Mononuclear cell (primary cell): ENCODE data around the gene DEFB108B. TPM values are rescaled to one million over a fixed set of nuclear protein-coding genes. Genes with fewer than 3 reads are reported as not detected.
"Not testable (repeated sequence)": the region's sequence is repeated elsewhere in the genome, so short reads cannot be mapped to it uniquely, and the experiment has no call there.

Experiments
- H3K27me3 ChIP-seq: 2 replicates; pipeline ENCODE4 v1.6.0; 2011; ENCODE audit warnings: low read length, control low read depth; ENCODE audit not compliant: insufficient read depth
- H3K4me1 ChIP-seq: 2 replicates; pipeline ENCODE4 v1.5.1; 2011; ENCODE audit warnings: mild to moderate bottlenecking, low read length, control low read depth; ENCODE audit not compliant: insufficient read depth
- H3K4me3 ChIP-seq: 2 replicates; pipeline ENCODE4 v1.5.1; 2011; ENCODE audit warnings: mild to moderate bottlenecking, low read length, moderate library complexity
- H3K9me3 ChIP-seq: 2 replicates; pipeline ENCODE4 v1.5.1; 2011; ENCODE audit warnings: low read depth, mild to moderate bottlenecking, control low read depth, low read length
- total RNA-seq: library from RNA; depleted of rRNA; stranded (reverse); fragments of >200 nt; gene quantifications from one replicate; pipeline ENCODE4 v1.2.3, GENCODE V29; 2012

DEFB108B gene
- total RNA-seq, 1 donor, result not detected

GRCh38 chr11:71801026-71801425 is 32.0 kb upstream of the DEFB108B start:
- H3K9me3 ChIP-seq, H3K4me1 ChIP-seq, H3K27me3 ChIP-seq, H3K4me3 ChIP-seq: not testable (repeated sequence)

- not testable (repeated sequence) for H3K27me3 ChIP-seq
These were observed 30.1 kb upstream of the DEFB108B start for GRCh38 chr11:71802874-71803273.

GRCh38 chr11:71804158-71804947 is 28.6 kb upstream of the DEFB108B start:
- H3K9me3 ChIP-seq, H3K4me1 ChIP-seq, H3K27me3 ChIP-seq, H3K4me3 ChIP-seq: not testable (repeated sequence)

More at GRCh38 chr11:71802874-71803273, 30.1 kb upstream of the DEFB108B start:
- H3K9me3 ChIP-seq, H3K4me1 ChIP-seq, H3K4me3 ChIP-seq: not testable (repeated sequence)

- H3K4me3 ChIP-seq, result not testable (repeated sequence)
These were observed 20.5 kb upstream of the DEFB108B start for GRCh38 chr11:71812529-71812928.

GRCh38 chr11:71813481-71814355 is 19.3 kb upstream of the DEFB108B start:
- not testable (repeated sequence) for H3K4me1 ChIP-seq, H3K27me3 ChIP-seq, H3K9me3 ChIP-seq
- H3K4me3 ChIP-seq, result peak overlapping the region; percentile 41

More at GRCh38 chr11:71812529-71812928, 20.5 kb upstream of the DEFB108B start:
- not testable (repeated sequence) for H3K27me3 ChIP-seq, H3K4me1 ChIP-seq, H3K9me3 ChIP-seq

- H3K9me3 ChIP-seq, H3K4me1 ChIP-seq, H3K4me3 ChIP-seq, H3K27me3 ChIP-seq: not testable (repeated sequence)
These were observed 11.5 kb upstream of the DEFB108B start for GRCh38 chr11:71821539-71821938.

GRCh38 chr11:71829247-71829646 is 3.8 kb upstream of the DEFB108B start:
- H3K4me1 ChIP-seq, H3K9me3 ChIP-seq, H3K27me3 ChIP-seq, H3K4me3 ChIP-seq: not testable (repeated sequence)

GRCh38 chr11:71829686-71830085 is 3.3 kb upstream of the DEFB108B start:
- not testable (repeated sequence) for H3K9me3 ChIP-seq, H3K4me3 ChIP-seq, H3K27me3 ChIP-seq, H3K4me1 ChIP-seq

- not testable (repeated sequence) for H3K4me3 ChIP-seq, H3K27me3 ChIP-seq, H3K4me1 ChIP-seq, H3K9me3 ChIP-seq
These were observed 9.7 kb downstream of the DEFB108B start for GRCh38 chr11:71842720-71843119.

GRCh38 chr11:71843355-71843754 is 10.4 kb downstream of the DEFB108B start:
- H3K9me3 ChIP-seq, H3K27me3 ChIP-seq, H3K4me3 ChIP-seq, H3K4me1 ChIP-seq: not testable (repeated sequence)

- no peaks in the 10 kb centered on the region for H3K4me1 ChIP-seq
- no peaks in the 10 kb centered on the region for H3K27me3 ChIP-seq
- H3K9me3 ChIP-seq, result no peaks in the 10 kb centered on the region
- no peak overlapping the region for H3K4me3 ChIP-seq
These were observed 10.9 kb downstream of the DEFB108B start for GRCh38 chr11:71843858-71844257.

GRCh38 chr11:71853895-71854294 is 20.9 kb downstream of the DEFB108B start:
- not testable (repeated sequence) for H3K4me3 ChIP-seq, H3K27me3 ChIP-seq, H3K4me1 ChIP-seq, H3K9me3 ChIP-seq

- H3K4me3 ChIP-seq, H3K4me1 ChIP-seq, H3K9me3 ChIP-seq, H3K27me3 ChIP-seq: not testable (repeated sequence)
These were observed 22.9 kb downstream of the DEFB108B start for GRCh38 chr11:71855880-71856279.

GRCh38 chr11:71860835-71861234 is 27.8 kb downstream of the DEFB108B start:
- H3K4me1 ChIP-seq, H3K27me3 ChIP-seq, H3K4me3 ChIP-seq, H3K9me3 ChIP-seq: not testable (repeated sequence)

- H3K9me3 ChIP-seq, H3K27me3 ChIP-seq, H3K4me3 ChIP-seq, H3K4me1 ChIP-seq: not testable (repeated sequence)
These were observed 31.1 kb downstream of the DEFB108B start for GRCh38 chr11:71863978-71864627.
